Measurements from ENCODE around the gene GPBAR1. TPM values are rescaled to one million over a fixed set of nuclear protein-coding genes. Genes with fewer than 3 reads are reported as not detected.

Gene GPBAR1
- under 0.01 TPM in 1 of 2 replicates, not detected in the other for total RNA-seq

- H3K27me3 ChIP-seq (ENCODE audit: control insufficient read depth, insufficient read depth, low read length), result no peaks in the 10 kb centered on the region
- H3K4me3 ChIP-seq (ENCODE audit: low read depth, low read length), result no peak within 1 kb of the TSS
- peaks cover 10% of the 10 kb centered on the region for H3K36me3 ChIP-seq (ENCODE audit: control insufficient read depth, insufficient read depth, low read length)
- FAIRE-seq (no peak), DNase-seq (ENCODE audit: low read depth) (no peak)
- TF ChIP-seq CTCF (IDR thresholded peaks at IDR 0.05; ENCODE audit: insufficient read depth, low read length, severe bottlenecking), result peak; percentile 6
These were observed at the start of gene GPBAR1 for GRCh38 chr2:218260742-218261422. TSS of gene GPBAR1 (plus strand) at chr2:218261015. CDS start at chr2:218262725, 1,710 bp downstream.

- no peak for TF ChIP-seq CTCF (IDR thresholded peaks at IDR 0.05; ENCODE audit: insufficient read depth, low read length, severe bottlenecking)
- FAIRE-seq (no peak), DNase-seq (ENCODE audit: low read depth) (no peak)
- no peaks in the 10 kb centered on the region for H3K27me3 ChIP-seq (ENCODE audit: control insufficient read depth, insufficient read depth, low read length)
- H3K36me3 ChIP-seq (ENCODE audit: control insufficient read depth, insufficient read depth, low read length), result no peaks in the 10 kb centered on the region
- no peak overlapping the region for H3K4me3 ChIP-seq (ENCODE audit: low read depth, low read length)
These were observed 46.7 kb upstream of the GPBAR1 start for GRCh38 chr2:218214116-218214515.

GRCh38 chr2:218216336-218216673 is 44.5 kb upstream of the GPBAR1 start:
- Histone ChIP-seq H3K36me3 (ENCODE audit: control insufficient read depth, insufficient read depth, low read length) (peaks cover 1% of the 10 kb centered on the region), H3K27me3 (ENCODE audit: control insufficient read depth, insufficient read depth, low read length) (no peaks in the 10 kb centered on the region), H3K4me3 (ENCODE audit: low read depth, low read length) (peak overlapping the region; percentile 95)
- no peak for DNase-seq (ENCODE audit: low read depth)
- no peak for TF ChIP-seq CTCF (IDR thresholded peaks at IDR 0.05; ENCODE audit: insufficient read depth, low read length, severe bottlenecking)
- no peak for FAIRE-seq

- Histone ChIP-seq H3K27me3 (ENCODE audit: control insufficient read depth, insufficient read depth, low read length) (no peaks in the 10 kb centered on the region), H3K36me3 (ENCODE audit: control insufficient read depth, insufficient read depth, low read length) (peaks cover 1% of the 10 kb centered on the region), H3K4me3 (ENCODE audit: low read depth, low read length) (peak within 1 kb of the TSS; percentile 95)
- FAIRE-seq (no peak), DNase-seq (ENCODE audit: low read depth) (peak; percentile 83)
- TF ChIP-seq CTCF (IDR thresholded peaks at IDR 0.05; ENCODE audit: insufficient read depth, low read length, severe bottlenecking), result no peak
These were observed 44.0 kb upstream of the GPBAR1 start, which contains the start of gene ARPC2 for GRCh38 chr2:218216674-218217359. TSS of gene ARPC2 (plus strand) at chr2:218217189. CDS start at chr2:218217471, 282 bp downstream.

- Histone ChIP-seq H3K36me3 (ENCODE audit: control insufficient read depth, insufficient read depth, low read length) (peaks cover 1% of the 10 kb centered on the region), H3K4me3 (ENCODE audit: low read depth, low read length) (peak overlapping the region; percentile 95), H3K27me3 (ENCODE audit: control insufficient read depth, insufficient read depth, low read length) (no peaks in the 10 kb centered on the region)
- TF ChIP-seq CTCF (IDR thresholded peaks at IDR 0.05; ENCODE audit: insufficient read depth, low read length, severe bottlenecking), result no peak
- DNase-seq (ENCODE audit: low read depth) (no peak), FAIRE-seq (no peak)
These were observed 43.2 kb upstream of the GPBAR1 start for GRCh38 chr2:218217360-218218267.
